GM18907 (cell line): ENCODE measurements around the gene PIM3.

ENCODE experiments used
- ATAC-seq: cut with Tn5 transposase; IDR thresholded peaks from one replicate; pipeline ENCODE4 v1.9.1; 2021; ENCODE audit warnings: mild to moderate bottlenecking, moderate library complexity; ENCODE audit not compliant: unreplicated experiment

Gene PIM3

GRCh38 chr22:49999946-50000586 lies 39.5 kb downstream of the PIM3 start:
- no peak for ATAC-seq

GRCh38 chr22:50000587-50001387 lies 40.2 kb downstream of the PIM3 start:
- ATAC-seq: no peak

GRCh38 chr22:50001388-50002231 lies 41.0 kb downstream of the PIM3 start:
- ATAC-seq: no peak

GRCh38 chr22:50002791-50003190 lies 42.2 kb downstream of the PIM3 start:
- ATAC-seq: no peak

- no peak for ATAC-seq
Measured at GRCh38 chr22:50004918-50005317, 44.3 kb downstream of the PIM3 start.

GRCh38 chr22:50007057-50007511 lies 46.5 kb downstream of the PIM3 start:
- no peak for ATAC-seq

GRCh38 chr22:50008151-50009040 lies 47.8 kb downstream of the PIM3 start:
- ATAC-seq: no peak

GRCh38 chr22:50009251-50009650 lies 48.7 kb downstream of the PIM3 start:
- no peak for ATAC-seq

GRCh38 chr22:50009765-50010675 lies 49.4 kb downstream of the PIM3 start:
- no peak for ATAC-seq

- no peak for ATAC-seq
Measured at GRCh38 chr22:50010676-50011446, 50.3 kb downstream of the PIM3 start.

- no peak for ATAC-seq
Measured at GRCh38 chr22:50011447-50012210, 51.1 kb downstream of the PIM3 start.

GRCh38 chr22:50012211-50013181 lies 51.9 kb downstream of the PIM3 start, which contains the start of gene IL17REL:
IL17REL (minus strand) TSS chr22:50012765; CDS start chr22:50012646, 119 bp downstream.
- no peak for ATAC-seq
